ENCODE data around the gene POU2F2. TPM values are rescaled to one million over a fixed set of nuclear protein-coding genes. Genes with fewer than 3 reads are reported as not detected.
"Not testable (repeated sequence)": the region's sequence is repeated elsewhere in the genome, so short reads cannot be mapped to it uniquely, and the experiment has no call there.

POU2F2 gene
- total RNA-seq, 1 experiment from 2014 or later = 6.0 TPM

DNA sequence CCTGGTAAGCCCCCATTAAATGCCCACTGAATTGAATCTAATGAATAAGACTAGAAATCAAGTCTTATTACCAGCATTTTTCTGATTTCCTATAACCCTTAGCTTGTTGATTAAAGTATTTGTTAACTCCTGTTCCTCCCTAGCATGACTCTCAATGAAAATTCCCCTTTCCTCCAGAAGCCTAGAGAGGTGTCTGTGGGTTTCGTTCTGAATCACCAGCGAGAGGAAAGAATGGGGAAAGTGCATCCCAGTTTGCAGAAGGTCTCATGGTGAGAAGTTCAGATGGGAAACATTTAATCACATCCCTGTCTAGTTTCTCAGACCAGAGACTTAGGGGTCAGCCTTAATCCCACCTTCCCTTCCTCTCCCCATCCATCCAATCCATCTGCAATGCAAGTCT is 26.9 kb downstream of the POU2F2 start (continued):
- TF ChIP-seq ARID4B (CRISPR knock-in tag; IDR thresholded peaks at IDR 0.05; ENCODE audit: borderline replicate concordance) (no peak), SOX15 (CRISPR knock-in tag; IDR thresholded peaks at IDR 0.05) (no peak), USF1 (CRISPR knock-in tag; IDR thresholded peaks at IDR 0.05) (no peak), NR2C2 (CRISPR knock-in tag; IDR thresholded peaks at IDR 0.05) (no peak), TP53 (CRISPR knock-in tag; IDR thresholded peaks at IDR 0.05) (no peak)
- TF ChIP-seq, protein P1, sequence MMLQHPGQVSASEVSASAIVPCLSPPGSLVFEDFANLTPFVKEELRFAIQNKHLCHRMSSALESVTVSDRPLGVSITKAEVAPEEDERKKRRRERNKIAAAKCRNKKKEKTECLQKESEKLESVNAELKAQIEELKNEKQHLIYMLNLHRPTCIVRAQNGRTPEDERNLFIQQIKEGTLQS (CRISPR knock-in tag; conservative IDR thresholded peaks at IDR 0.05) = no peak
- TF ChIP-seq, protein P2, sequence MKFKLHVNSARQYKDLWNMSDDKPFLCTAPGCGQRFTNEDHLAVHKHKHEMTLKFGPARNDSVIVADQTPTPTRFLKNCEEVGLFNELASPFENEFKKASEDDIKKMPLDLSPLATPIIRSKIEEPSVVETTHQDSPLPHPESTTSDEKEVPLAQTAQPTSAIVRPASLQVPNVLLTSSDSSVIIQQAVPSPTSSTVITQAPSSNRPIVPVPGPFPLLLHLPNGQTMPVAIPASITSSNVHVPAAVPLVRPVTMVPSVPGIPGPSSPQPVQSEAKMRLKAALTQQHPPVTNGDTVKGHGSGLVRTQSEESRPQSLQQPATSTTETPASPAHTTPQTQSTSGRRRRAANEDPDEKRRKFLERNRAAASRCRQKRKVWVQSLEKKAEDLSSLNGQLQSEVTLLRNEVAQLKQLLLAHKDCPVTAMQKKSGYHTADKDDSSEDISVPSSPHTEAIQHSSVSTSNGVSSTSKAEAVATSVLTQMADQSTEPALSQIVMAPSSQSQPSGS (CRISPR knock-in tag; IDR thresholded peaks at IDR 0.05; ENCODE audit: borderline replicate concordance, low read depth) = no peak
- TF ChIP-seq, protein P3, sequence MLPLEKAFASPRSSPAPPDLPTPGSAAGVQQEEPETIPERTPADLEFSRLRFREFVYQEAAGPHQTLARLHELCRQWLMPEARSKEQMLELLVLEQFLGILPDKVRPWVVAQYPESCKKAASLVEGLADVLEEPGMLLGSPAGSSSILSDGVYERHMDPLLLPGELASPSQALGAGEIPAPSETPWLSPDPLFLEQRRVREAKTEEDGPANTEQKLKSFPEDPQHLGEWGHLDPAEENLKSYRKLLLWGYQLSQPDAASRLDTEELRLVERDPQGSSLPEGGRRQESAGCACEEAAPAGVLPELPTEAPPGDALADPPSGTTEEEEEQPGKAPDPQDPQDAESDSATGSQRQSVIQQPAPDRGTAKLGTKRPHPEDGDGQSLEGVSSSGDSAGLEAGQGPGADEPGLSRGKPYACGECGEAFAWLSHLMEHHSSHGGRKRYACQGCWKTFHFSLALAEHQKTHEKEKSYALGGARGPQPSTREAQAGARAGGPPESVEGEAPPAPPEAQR (CRISPR knock-in tag; IDR thresholded peaks at IDR 0.05) = no peak

DNA sequence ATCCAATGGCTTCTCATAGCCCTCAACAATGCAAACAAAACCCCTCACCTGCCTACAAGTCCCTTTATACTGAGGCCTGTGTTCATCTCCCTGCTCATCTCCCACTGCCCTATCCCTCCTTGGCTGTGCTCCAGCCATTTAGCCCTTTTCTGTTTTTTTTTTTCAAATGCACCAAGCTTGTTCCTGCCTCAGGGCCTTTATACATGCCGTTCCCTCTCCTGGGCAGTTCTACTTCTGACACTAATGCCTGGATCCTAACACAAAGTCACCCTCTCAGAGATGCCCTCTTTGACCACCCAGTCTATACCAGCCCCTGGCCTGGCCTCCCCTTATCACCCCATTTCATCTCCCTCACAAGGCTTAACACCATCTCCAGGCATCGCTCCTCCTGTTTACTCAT is 29.4 kb downstream of the POU2F2 start:
- H3K4me1 Mint-ChIP-seq = peaks cover 12% of the 10 kb centered on the region
- DNase-seq (ENCODE audit: low spot score) = no peak
- ChIA-PET POLR2A (no interaction called here), CTCF (interaction anchor here (0.7 to 3.3 kb wide), 3 partner anchors 11 to 1506 kb away, joined by 3 to 21 read pairs (median 7); no protein-coding TSS in a partner anchor)
- H3K9me3 Mint-ChIP-seq = no peaks in the 10 kb centered on the region
- no peak overlapping the region for H3K4me3 Mint-ChIP-seq
- no peaks in the 10 kb centered on the region for H3K36me3 Mint-ChIP-seq
- no peak for ATAC-seq
- H3K27me3 Mint-ChIP-seq (ENCODE audit: low read depth) = peaks cover 21% of the 10 kb centered on the region
- H3K27ac Mint-ChIP-seq = no peak overlapping the region
- TF ChIP-seq AR (CRISPR knock-in tag; IDR thresholded peaks at IDR 0.05) (no peak), NFATC4 (CRISPR knock-in tag; IDR thresholded peaks at IDR 0.05) (no peak), ZNF263 (CRISPR knock-in tag; IDR thresholded peaks at IDR 0.05; ENCODE audit: low read depth) (no peak), AFF4 (CRISPR knock-in tag; IDR thresholded peaks at IDR 0.05; ENCODE audit: borderline replicate concordance) (no peak), CREB1 (CRISPR knock-in tag; IDR thresholded peaks at IDR 0.05) (no peak), NR3C1 (CRISPR knock-in tag; conservative IDR thresholded peaks at IDR 0.05; ENCODE audit: low read depth) (no peak)

DNA sequence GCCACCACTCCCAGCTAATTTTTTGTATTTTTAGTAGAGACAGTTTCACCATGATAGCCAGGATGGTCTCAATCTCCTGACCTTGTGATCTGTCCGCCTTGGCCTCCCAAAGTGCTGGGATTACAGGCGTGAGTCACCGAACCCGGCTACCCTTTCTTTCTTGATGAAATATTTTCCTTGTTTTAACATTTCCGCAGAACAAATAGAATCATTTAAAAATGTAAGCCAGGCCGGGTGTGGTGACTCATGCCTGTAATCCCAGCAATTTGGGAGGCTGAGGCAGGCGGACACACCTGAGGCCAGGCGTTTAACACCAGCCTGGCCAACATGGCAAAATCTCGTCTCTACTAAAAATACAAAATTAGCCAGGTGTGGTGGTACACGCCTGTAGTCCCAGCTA is 32.0 kb downstream of the POU2F2 start:
- POLR2A ChIA-PET; H3K27ac Mint-ChIP-seq; DNase-seq (ENCODE audit: low spot score); ATAC-seq; H3K4me3 Mint-ChIP-seq; H3K36me3 Mint-ChIP-seq; H3K9me3 Mint-ChIP-seq: not testable (repeated sequence)
- CTCF ChIA-PET = interaction anchor here (0.7 to 3.3 kb wide), 4 partner anchors 8 to 180 kb away, joined by 3 to 23 read pairs (median 12); no protein-coding TSS in a partner anchor
- peaks cover 16% of the 10 kb centered on the region for H3K27me3 Mint-ChIP-seq (ENCODE audit: low read depth)
- H3K4me1 Mint-ChIP-seq = peaks cover 15% of the 10 kb centered on the region

Measured in WTC11 (cell line).